GM18909 (cell line): ENCODE data around the gene DUSP28.
"Not testable (repeated sequence)": the region's sequence is repeated elsewhere in the genome, so short reads cannot be mapped to it uniquely, and the experiment has no call there.

Source experiments
- ATAC-seq: cut with Tn5 transposase; IDR thresholded peaks from one replicate; pipeline ENCODE4 v1.9.1; 2021; ENCODE audit warnings: mild to moderate bottlenecking; ENCODE audit not compliant: unreplicated experiment, poor library complexity

DUSP28 gene

GRCh38 chr2:240526521-240526920 lies 33.6 kb upstream of the DUSP28 start:
- no peak for ATAC-seq

- no peak for ATAC-seq
These were observed 32.9 kb upstream of the DUSP28 start for GRCh38 chr2:240527153-240527750.

GRCh38 chr2:240528406-240529040 lies 31.6 kb upstream of the DUSP28 start:
- ATAC-seq, result no peak

- no peak for ATAC-seq
These were observed 30.7 kb upstream of the DUSP28 start for GRCh38 chr2:240529344-240529999.

- no peak for ATAC-seq
These were observed 30.0 kb upstream of the DUSP28 start for GRCh38 chr2:240530181-240530580.

- ATAC-seq, result no peak
These were observed 29.1 kb upstream of the DUSP28 start for GRCh38 chr2:240531038-240531437.

- no peak for ATAC-seq
These were observed 28.0 kb upstream of the DUSP28 start for GRCh38 chr2:240532031-240532775.

- no peak for ATAC-seq
These were observed 22.0 kb upstream of the DUSP28 start for GRCh38 chr2:240538031-240538780.

- ATAC-seq, result not testable (repeated sequence)
These were observed 21.1 kb upstream of the DUSP28 start for GRCh38 chr2:240539101-240539500.

GRCh38 chr2:240539906-240540305 lies 20.3 kb upstream of the DUSP28 start:
- no peak for ATAC-seq

GRCh38 chr2:240551288-240551687 lies 8.9 kb upstream of the DUSP28 start:
- no peak for ATAC-seq

GRCh38 chr2:240551811-240552210 lies 8.3 kb upstream of the DUSP28 start:
- no peak for ATAC-seq

GRCh38 chr2:240553956-240554480 lies 6.1 kb upstream of the DUSP28 start:
- ATAC-seq, result no peak

GRCh38 chr2:240554767-240555493 lies 5.2 kb upstream of the DUSP28 start:
- no peak for ATAC-seq

- no peak for ATAC-seq
These were observed 4.5 kb upstream of the DUSP28 start for GRCh38 chr2:240555541-240556250.

GRCh38 chr2:240556553-240557100 lies 3.5 kb upstream of the DUSP28 start:
- ATAC-seq, result no peak

- ATAC-seq, result no peak
These were observed 2.9 kb upstream of the DUSP28 start for GRCh38 chr2:240557101-240557751.

GRCh38 chr2:240557808-240558207 lies 2.3 kb upstream of the DUSP28 start, which contains the start of gene ANKMY1:
ANKMY1 (minus strand) TSS chr2:240557988; CDS start chr2:240557335, 653 bp downstream.
- ATAC-seq, result no peak
